A549 (cell line): ENCODE results near the gene MED27. TPM values are rescaled to one million over a fixed set of nuclear protein-coding genes. Genes with fewer than 3 reads are reported as not detected.

Experiments
- CBX2 ChIP-seq: fragments of 200-600 bp; sonication (generic); IDR thresholded peaks from 2 replicates; pipeline ENCODE4 v1.6.1; 2016; ENCODE audit warnings: low read depth, mild to moderate bottlenecking, borderline replicate concordance
- CHD2 ChIP-seq: fragments of 150-350 bp; IDR thresholded peaks from 2 replicates; pipeline ENCODE4 v1.6.1; 2014; ENCODE audit warnings: low read length; ENCODE audit not compliant: partially characterized antibody
- CHD4 ChIP-seq: fragments of 200-600 bp; sonication (generic); IDR thresholded peaks from 2 replicates; pipeline ENCODE4 v1.6.1; 2016; ENCODE audit warnings: antibody characterized with exemption, mild to moderate bottlenecking, borderline replicate concordance
- CTCF ChIP-seq: fragments of >200 bp; sonication (Bioruptor Twin); formaldehyde crosslinking; IDR thresholded peaks from 3 replicates; pipeline ENCODE4 v1.5.1; 2016
- E2F6 ChIP-seq: IDR thresholded peaks from 2 replicates; pipeline ENCODE4 v1.6.1; 2012; ENCODE audit warnings: low read depth, borderline replicate concordance
- EHMT2 ChIP-seq: fragments of 200-600 bp; sonication (generic); IDR thresholded peaks from 2 replicates; pipeline ENCODE4 v1.6.1; 2016; ENCODE audit warnings: antibody characterized with exemption, low read depth, mild to moderate bottlenecking, moderate library complexity
- ELK1 ChIP-seq: fragments of 150-350 bp; IDR thresholded peaks from 2 replicates; pipeline ENCODE4 v1.6.1; 2014; ENCODE audit warnings: low read depth, mild to moderate bottlenecking, low read length
- EP300 ChIP-seq, 2 experiments: fragments of >200 bp; sonication (Bioruptor Twin); formaldehyde crosslinking; IDR thresholded peaks; 2 replicates in 1 of 2; 3 replicates in 1 of 2; pipeline ENCODE4 v1.6.1; 2016 to 2017
- ESRRA ChIP-seq: fragments of 150-350 bp; IDR thresholded peaks from 2 replicates; pipeline ENCODE4 v1.6.1; 2014; ENCODE audit warnings: mild to moderate bottlenecking, low read length, borderline replicate concordance
- FOSB ChIP-seq: fragments of 250-450 bp; sonication (Bioruptor Pico); IDR thresholded peaks from 2 replicates; pipeline ENCODE4 v1.5.0; 2020; ENCODE audit warnings: mild to moderate bottlenecking, moderate library complexity
- FOSL2 ChIP-seq, 2 experiments: fragments of 450-650 bp in 1 of 2; fragments of >200 bp in 1 of 2; sonication (Bioruptor Twin) in 1 of 2; formaldehyde crosslinking; IDR thresholded peaks; 2 replicates each; pipeline versions ENCODE4 v1.5.0 to v1.6.1; 2016 to 2020; ENCODE audit warnings: mild to moderate bottlenecking in 1 of 2, moderate library complexity in 1 of 2
- FOXS1 ChIP-seq: fragments of 250-450 bp; sonication (Bioruptor Pico); IDR thresholded peaks from 2 replicates; pipeline ENCODE4 v1.5.0; 2020; ENCODE audit warnings: mild to moderate bottlenecking, moderate library complexity
- GATA3 ChIP-seq: IDR thresholded peaks from 2 replicates; pipeline ENCODE4 v1.6.1; 2012; ENCODE audit warnings: borderline replicate concordance
- HDAC2 ChIP-seq: fragments of 200-600 bp; sonication (generic); IDR thresholded peaks from 2 replicates; pipeline ENCODE4 v1.6.1; 2016
- HEYL ChIP-seq: fragments of 250-450 bp; sonication (Bioruptor Pico); IDR thresholded peaks from 2 replicates; pipeline ENCODE4 v1.8.0; 2021; ENCODE audit warnings: mild to moderate bottlenecking, moderate library complexity
- HOXB13 ChIP-seq: fragments of 250-450 bp; sonication (Bioruptor Pico); IDR thresholded peaks from 2 replicates; pipeline ENCODE4 v1.5.0; 2020; ENCODE audit warnings: low read depth, mild to moderate bottlenecking, moderate library complexity
- KDM1A ChIP-seq: fragments of 200-600 bp; sonication (generic); IDR thresholded peaks from 2 replicates; pipeline ENCODE4 v1.6.1; 2016; ENCODE audit warnings: low read depth, mild to moderate bottlenecking
- MAFK ChIP-seq: fragments of 450-650 bp; IDR thresholded peaks from 2 replicates; pipeline ENCODE4 v1.6.1; 2014; ENCODE audit not compliant: partially characterized antibody
- MAX ChIP-seq: IDR thresholded peaks from 2 replicates; pipeline ENCODE4 v1.6.1; 2012
- MYC ChIP-seq: IDR thresholded peaks from 2 replicates; pipeline ENCODE4 v1.6.1; 2012; ENCODE audit warnings: mild to moderate bottlenecking, inconsistent platforms, low read length, improper control_type of control experiment, borderline replicate concordance
- NFE2L2 ChIP-seq: fragments of 150-350 bp; conservative IDR thresholded peaks from 2 replicates; pipeline ENCODE4 v1.6.1; 2014; ENCODE audit warnings: low read length
- PBX3 ChIP-seq: IDR thresholded peaks from 2 replicates; pipeline ENCODE4 v1.6.1; 2012
- POLR2A ChIP-seq: IDR thresholded peaks from 2 replicates; pipeline ENCODE4 v1.6.1; 2012; ENCODE audit warnings: mild to moderate bottlenecking, low read length
- REST ChIP-seq: fragments of 200-600 bp; sonication (generic); IDR thresholded peaks from 2 replicates; pipeline ENCODE4 v1.6.1; 2016; ENCODE audit warnings: antibody characterized with exemption, mild to moderate bottlenecking, moderate library complexity
- RFX5 ChIP-seq: fragments of 450-650 bp; IDR thresholded peaks from 2 replicates; pipeline ENCODE4 v1.7.1; 2014; ENCODE audit warnings: antibody characterized with exemption, mild to moderate bottlenecking, moderate library complexity
- RNF2 ChIP-seq: fragments of 200-600 bp; sonication (generic); IDR thresholded peaks from 2 replicates; pipeline ENCODE4 v1.6.1; 2016; ENCODE audit warnings: low read depth, mild to moderate bottlenecking, antibody characterized with exemption, moderate library complexity, borderline replicate concordance
- SMC3 ChIP-seq: fragments of >200 bp; sonication (Bioruptor Twin); formaldehyde crosslinking; IDR thresholded peaks from 3 replicates; pipeline ENCODE4 v1.6.1; 2018; ENCODE audit warnings: inconsistent platforms
- SREBF2 ChIP-seq: fragments of 450-650 bp; IDR thresholded peaks from 2 replicates; pipeline ENCODE4 v1.6.1; 2014; ENCODE audit warnings: mild to moderate bottlenecking, moderate library complexity
- TP53 ChIP-seq: fragments of 250-450 bp; sonication (Bioruptor Pico); IDR thresholded peaks from 2 replicates; pipeline ENCODE4 v1.5.0; 2021; ENCODE audit warnings: mild to moderate bottlenecking, moderate library complexity
- USF2 ChIP-seq: fragments of 450-650 bp; IDR thresholded peaks from 2 replicates; pipeline ENCODE4 v1.6.1; 2014; ENCODE audit warnings: antibody characterized with exemption
- ZC3H11A ChIP-seq: fragments of 450-650 bp; IDR thresholded peaks from 2 replicates; pipeline ENCODE4 v1.6.1; 2014; ENCODE audit warnings: antibody characterized with exemption, mild to moderate bottlenecking
- ZNF302 ChIP-seq: fragments of 250-450 bp; sonication (Bioruptor Pico); IDR thresholded peaks from 2 replicates; pipeline ENCODE4 v1.9.0; 2021; ENCODE audit warnings: inconsistent platforms, mild to moderate bottlenecking, moderate library complexity
- ZSCAN20 ChIP-seq: fragments of 250-450 bp; sonication (Bioruptor Pico); IDR thresholded peaks from 2 replicates; pipeline ENCODE4 v1.8.0; 2022; ENCODE audit warnings: mild to moderate bottlenecking, moderate library complexity
- polyA plus RNA-seq, 4 experiments: library from polyadenylated mRNA; depleted of rRNA in 3 of 4; stranded (reverse); fragments of >200 nt; fragmentation: RNase III in 1 of 4; extraction: RNeasy Plus Mini Kit Qiagen cat#74134 plus additional on column Dnase treatment in 1 of 4; gene quantifications; 2 replicates in 3 of 4; 3 replicates in 1 of 4; pipeline ENCODE4 v1.2.3, GENCODE V29; 2011 to 2017

Gene MED27
- polyA plus RNA-seq, 2 of the 4 experiments (the other 2 are of a cell fraction): 24.2 to 37.8 TPM

- TF ChIP-seq REST (no peak), FOSL2 (IDR thresholded peaks at IDR 0.05) (peak; percentile 81; the same call in 1 of the 2 replicates), FOSL2 (CRISPR knock-in tag; IDR thresholded peaks at IDR 0.05) (peak; percentile 87), ZC3H11A (no peak), SMC3 (no peak), MAFK (no peak), MYC (no peak), EHMT2 (no peak), MAX (peak; percentile 61; the same call in 1 of the 2 replicates), ESRRA (no peak), RNF2 (no peak), USF2 (no peak), ZSCAN20 (CRISPR knock-in tag) (no peak), CBX2 (no peak), NFE2L2 (no peak), E2F6 (no peak), SREBF2 (no peak), CHD4 (no peak), HOXB13 (CRISPR knock-in tag) (no peak), ELK1 (no peak), HEYL (CRISPR knock-in tag) (no peak), EP300 (IDR thresholded peaks at IDR 0.05) (peak; percentile 25 to 35; a peak in 2 of 5 replicates), FOSB (CRISPR knock-in tag) (no peak), RFX5 (no peak), KDM1A (no peak), POLR2A (no peak), FOXS1 (no peak), CHD2 (no peak), CTCF (no peak), TP53 (CRISPR knock-in tag) (no peak), ZNF302 (CRISPR knock-in tag) (no peak), HDAC2 (no peak), PBX3 (no peak), GATA3 (peak; percentile 98)
- TF ChIP-seq, all 56 proteins: peak for 9
Observed at GRCh38 chr9:132008184-132008803, 71.4 kb downstream of the MED27 start (continued).
